Natural killer cell treated with Interleukin-12 subunit alpha and Interleukin-12 subunit beta and Interleukin-15 and Interleukin-18, amount 100 ng/mL, for 72 hours (primary cell): Measurements from ENCODE around the gene KRTAP9-1. TPM values are rescaled to one million over a fixed set of nuclear protein-coding genes. Genes with fewer than 3 reads are reported as not detected.
A peak's percentile ranks its signal among the peaks of the same experiment; 100 is the strongest.
"Not testable (repeated sequence)": the region's sequence is repeated elsewhere in the genome, so short reads cannot be mapped to it uniquely, and the experiment has no call there.

Experiments
- ATAC-seq, 2 donors: fragments of 150-1000 bp; cut with Tn5 transposase in 1 of 2; sonication (Bioruptor Pico), chemical (Tn5 transposase) in 1 of 2; 2 replicates each; pipeline ENCODE4 v1.10.0; 2021
- DNase-seq: peaks from one replicate; pipeline ENCODE4 v3.0.0; 2022; ENCODE audit warnings: low spot score
- H3K27ac Mint-ChIP-seq, 2 donors: 1 replicate in 1 of 2; 2 replicates in 1 of 2; pipeline ENCODE4 v1.8.0; 2022; ENCODE audit warnings: mixed read lengths in 2 of 2, mild to moderate bottlenecking in 1 of 2, moderate library complexity in 1 of 2
- H3K27me3 Mint-ChIP-seq, 2 donors: 1 replicate in 1 of 2; 2 replicates in 1 of 2; pipeline ENCODE4 v1.8.0; 2022; ENCODE audit warnings: mixed read lengths in 2 of 2
- H3K36me3 Mint-ChIP-seq: one replicate; pipeline ENCODE4 v1.8.0; 2022; ENCODE audit warnings: mixed read lengths
- H3K4me1 Mint-ChIP-seq, 2 donors: 1 replicate in 1 of 2; 2 replicates in 1 of 2; pipeline ENCODE4 v1.8.0; 2022; ENCODE audit warnings: low read depth in 2 of 2, mixed read lengths in 2 of 2, mild to moderate bottlenecking in 1 of 2
- H3K4me3 Mint-ChIP-seq: one replicate; pipeline ENCODE4 v1.8.0; 2022; ENCODE audit warnings: mixed read lengths
- H3K9me3 Mint-ChIP-seq: 2 replicates; pipeline ENCODE4 v1.8.0; 2022; ENCODE audit warnings: mixed read lengths
- total RNA-seq, 2 donors: library from RNA; stranded (reverse); gene quantifications; one replicate each; pipeline ENCODE4 v1.2.3, GENCODE V29; 2022

Gene KRTAP9-1, protein sequence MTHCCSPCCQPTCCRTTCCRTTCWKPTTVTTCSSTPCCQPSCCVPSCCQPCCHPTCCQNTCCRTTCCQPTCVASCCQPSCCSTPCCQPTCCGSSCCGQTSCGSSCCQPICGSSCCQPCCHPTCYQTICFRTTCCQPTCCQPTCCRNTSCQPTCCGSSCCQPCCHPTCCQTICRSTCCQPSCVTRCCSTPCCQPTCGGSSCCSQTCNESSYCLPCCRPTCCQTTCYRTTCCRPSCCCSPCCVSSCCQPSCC
- not detected for total RNA-seq

DNA sequence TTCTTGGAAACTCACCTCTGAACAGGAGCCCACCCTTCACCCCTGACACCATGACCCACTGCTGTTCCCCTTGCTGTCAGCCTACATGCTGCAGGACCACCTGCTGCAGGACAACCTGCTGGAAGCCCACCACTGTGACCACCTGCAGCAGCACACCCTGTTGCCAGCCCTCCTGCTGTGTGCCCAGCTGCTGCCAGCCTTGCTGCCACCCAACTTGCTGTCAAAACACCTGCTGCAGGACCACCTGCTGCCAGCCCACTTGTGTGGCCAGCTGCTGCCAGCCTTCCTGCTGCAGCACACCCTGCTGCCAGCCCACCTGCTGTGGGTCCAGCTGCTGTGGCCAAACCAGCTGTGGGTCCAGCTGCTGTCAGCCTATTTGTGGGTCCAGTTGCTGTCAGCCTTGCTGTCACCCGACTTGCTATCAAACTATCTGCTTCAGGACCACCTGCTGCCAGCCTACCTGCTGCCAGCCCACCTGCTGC is at the start of gene KRTAP9-1:
Gene KRTAP9-1, plus strand, starts transcription at position 51 of the 482 bp plus-strand sequence. Its CDS starts 0 bp downstream, at position 51.
- ATAC-seq = peak in 1 of 2 donors; percentile 24
- H3K9me3 Mint-ChIP-seq, H3K4me1 Mint-ChIP-seq, DNase-seq, H3K4me3 Mint-ChIP-seq, H3K27ac Mint-ChIP-seq, H3K36me3 Mint-ChIP-seq: not testable (repeated sequence)
- peaks cover 21 to 29% of the 10 kb centered on the region in 2 donors for H3K27me3 Mint-ChIP-seq

DNA sequence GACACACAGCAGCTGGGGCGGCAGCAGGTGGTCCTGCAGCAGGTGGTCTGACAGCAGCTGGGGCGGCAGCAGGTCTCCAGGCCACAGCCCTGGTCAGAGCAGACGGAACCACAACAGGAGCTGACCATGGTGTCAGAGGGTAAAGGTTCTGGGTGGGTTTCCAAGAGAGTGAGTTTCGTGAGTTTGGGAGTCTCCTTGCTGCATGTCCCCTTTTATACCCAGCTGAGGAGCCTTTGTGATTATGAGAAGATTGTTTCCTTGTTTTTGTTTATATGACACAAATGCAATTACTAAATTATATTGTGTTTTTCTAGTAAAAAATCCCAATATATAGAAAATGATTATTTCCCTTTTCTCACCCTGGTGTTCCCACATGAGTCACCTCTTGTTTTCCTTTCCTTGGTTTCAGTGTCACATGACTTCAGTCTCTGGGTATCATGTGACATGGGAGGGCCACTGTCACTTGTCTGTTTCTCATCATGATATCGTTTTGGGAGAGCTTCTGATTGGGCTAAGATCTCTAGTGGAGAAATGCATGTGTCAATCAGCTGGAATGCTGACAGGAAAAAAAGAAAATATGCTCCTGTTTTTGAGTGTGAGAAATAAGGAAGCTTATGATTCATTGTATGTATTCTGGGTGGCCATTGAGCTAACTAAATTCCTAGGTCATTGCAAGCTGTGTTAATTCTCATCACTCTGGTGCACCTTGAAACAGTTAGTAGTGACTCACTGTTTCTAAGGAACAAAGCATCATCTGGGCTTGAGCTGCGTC is 49.1 kb upstream of the KRTAP9-1 start, which contains the start of gene KRTAP4-6:
Gene KRTAP4-6, minus strand, starts transcription at position 185 of the 772 bp plus-strand sequence. Its CDS starts 57 bp downstream, at position 128.
- peaks cover 25 to 61% of the 10 kb centered on the region in 2 donors for H3K27me3 Mint-ChIP-seq
- no peak for ATAC-seq
- peaks cover 12% of the 10 kb centered on the region for H3K9me3 Mint-ChIP-seq
- no peak for DNase-seq
- H3K36me3 Mint-ChIP-seq = peaks cover 29% of the 10 kb centered on the region
- no peaks in the 10 kb centered on the region for H3K4me1 Mint-ChIP-seq
- H3K27ac Mint-ChIP-seq = no peak within 1 kb of the TSS
- H3K4me3 Mint-ChIP-seq = no peak within 1 kb of the TSS

DNA sequence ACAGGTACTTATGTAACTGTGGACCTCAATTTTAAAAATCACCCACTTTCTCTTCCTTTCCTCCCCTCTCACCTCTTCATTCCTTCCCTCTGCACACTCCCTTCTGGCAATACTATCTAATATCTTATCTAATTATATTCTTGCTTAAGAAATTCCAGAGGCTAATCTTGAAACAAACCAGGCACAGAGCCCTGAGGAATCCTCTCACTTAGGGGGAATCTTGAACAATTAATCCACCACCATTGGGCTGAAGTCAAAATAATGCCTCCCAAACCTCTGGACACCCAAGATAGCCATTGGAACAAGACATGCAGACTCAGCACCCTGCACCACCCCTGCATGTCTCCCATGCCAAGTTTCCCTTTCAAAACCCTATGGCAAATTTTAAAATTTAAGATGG is 48.3 kb upstream of the KRTAP9-1 start:
- DNase-seq (no peak), ATAC-seq (no peak)
- H3K36me3 Mint-ChIP-seq = peaks cover 29% of the 10 kb centered on the region
- H3K9me3 Mint-ChIP-seq = peaks cover 12% of the 10 kb centered on the region
- H3K4me3 Mint-ChIP-seq = no peak overlapping the region
- no peak overlapping the region for H3K27ac Mint-ChIP-seq
- no peaks in the 10 kb centered on the region for H3K4me1 Mint-ChIP-seq
- H3K27me3 Mint-ChIP-seq = peaks cover 25 to 67% of the 10 kb centered on the region in 2 donors

DNA sequence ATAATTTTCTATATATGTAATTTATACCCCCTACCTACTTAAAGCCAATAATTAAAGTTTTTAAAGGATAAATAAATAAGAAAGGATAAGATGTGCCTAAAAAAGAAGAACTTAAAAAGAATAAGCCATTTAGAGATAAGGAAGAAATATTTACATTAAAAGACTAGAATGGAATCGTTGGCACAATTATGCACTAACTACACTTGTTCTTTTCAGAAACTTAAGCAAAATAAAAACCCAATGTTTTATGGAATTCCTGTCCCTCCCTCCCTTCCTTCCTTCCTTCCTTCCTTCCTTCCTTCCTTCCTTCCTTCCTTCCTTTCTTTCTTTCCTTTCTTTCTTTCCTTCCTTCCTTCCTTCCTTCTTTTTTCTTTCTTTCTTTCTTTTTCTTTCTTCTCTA is 44.8 kb upstream of the KRTAP9-1 start:
- H3K27ac Mint-ChIP-seq = no peak overlapping the region
- H3K36me3 Mint-ChIP-seq = peaks cover 23% of the 10 kb centered on the region
- no peak for ATAC-seq
- no peak overlapping the region for H3K4me3 Mint-ChIP-seq
- peaks cover 24 to 58% of the 10 kb centered on the region in 2 donors for H3K27me3 Mint-ChIP-seq
- H3K4me1 Mint-ChIP-seq = no peaks in the 10 kb centered on the region
- peaks cover 8% of the 10 kb centered on the region for H3K9me3 Mint-ChIP-seq
- no peak for DNase-seq

DNA sequence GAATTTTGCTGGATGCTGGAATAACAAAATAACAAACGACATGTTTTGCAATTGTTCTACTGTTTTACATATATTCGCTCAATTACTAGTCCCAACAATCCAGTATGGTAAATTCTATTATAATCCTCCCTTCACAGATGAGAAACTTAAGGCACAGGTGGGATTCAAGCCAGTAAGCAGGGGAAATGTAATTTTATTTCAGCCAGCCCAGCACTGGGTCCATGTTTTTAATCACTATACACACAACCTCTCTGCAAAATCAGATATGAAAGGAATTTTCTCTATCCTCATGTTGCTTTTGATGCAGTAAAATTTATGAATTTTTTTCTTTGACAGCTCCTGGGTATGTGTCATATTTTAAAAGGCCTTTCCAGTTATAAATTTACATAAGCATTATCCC is 44.4 kb upstream of the KRTAP9-1 start:
- peaks cover 8% of the 10 kb centered on the region for H3K9me3 Mint-ChIP-seq
- H3K36me3 Mint-ChIP-seq = peaks cover 22% of the 10 kb centered on the region
- H3K27me3 Mint-ChIP-seq = peaks cover 24 to 56% of the 10 kb centered on the region in 2 donors
- H3K4me3 Mint-ChIP-seq = no peak overlapping the region
- ATAC-seq (no peak), DNase-seq (no peak)
- H3K4me1 Mint-ChIP-seq = no peaks in the 10 kb centered on the region
- no peak overlapping the region for H3K27ac Mint-ChIP-seq

DNA sequence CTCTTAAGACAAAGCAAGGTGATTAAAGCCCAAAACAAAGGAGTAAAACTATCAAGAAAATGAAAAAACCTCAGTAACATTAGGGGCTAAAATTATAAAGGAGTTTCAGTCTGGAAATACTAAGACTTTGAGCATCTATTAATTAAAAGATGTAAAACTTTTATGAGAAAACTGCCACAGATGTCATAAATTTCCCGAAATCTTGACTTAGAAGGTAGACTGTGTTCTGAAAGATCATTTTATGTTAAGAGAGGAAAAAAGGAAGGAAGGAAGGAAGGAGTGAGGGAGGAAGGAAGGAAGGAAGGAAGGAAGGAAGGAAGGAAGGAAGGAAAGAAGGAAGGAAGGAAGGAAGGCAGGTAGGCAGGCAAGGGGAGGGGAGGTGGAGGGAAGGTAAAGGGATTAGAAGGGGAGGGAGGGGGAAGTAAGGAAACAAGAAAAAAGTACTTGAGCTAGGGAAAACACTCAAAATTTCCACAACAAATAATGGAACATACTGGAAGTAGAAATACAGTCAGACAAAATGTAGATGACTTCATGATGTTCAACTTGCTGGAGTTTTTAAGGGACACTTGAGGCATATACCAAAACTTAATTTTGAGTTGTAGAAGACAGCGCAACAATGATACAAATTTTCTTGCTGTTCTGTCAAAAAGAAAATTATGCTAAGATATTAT is 42.0 kb upstream of the KRTAP9-1 start:
- Mint-ChIP-seq H3K9me3 (peaks cover 5% of the 10 kb centered on the region), H3K4me1 (no peaks in the 10 kb centered on the region), H3K4me3 (no peak overlapping the region), H3K27ac (no peak overlapping the region), H3K27me3 (peaks cover 22 to 43% of the 10 kb centered on the region in 2 donors), H3K36me3 (peaks cover 10% of the 10 kb centered on the region)
- no peak for DNase-seq
- ATAC-seq = no peak

DNA sequence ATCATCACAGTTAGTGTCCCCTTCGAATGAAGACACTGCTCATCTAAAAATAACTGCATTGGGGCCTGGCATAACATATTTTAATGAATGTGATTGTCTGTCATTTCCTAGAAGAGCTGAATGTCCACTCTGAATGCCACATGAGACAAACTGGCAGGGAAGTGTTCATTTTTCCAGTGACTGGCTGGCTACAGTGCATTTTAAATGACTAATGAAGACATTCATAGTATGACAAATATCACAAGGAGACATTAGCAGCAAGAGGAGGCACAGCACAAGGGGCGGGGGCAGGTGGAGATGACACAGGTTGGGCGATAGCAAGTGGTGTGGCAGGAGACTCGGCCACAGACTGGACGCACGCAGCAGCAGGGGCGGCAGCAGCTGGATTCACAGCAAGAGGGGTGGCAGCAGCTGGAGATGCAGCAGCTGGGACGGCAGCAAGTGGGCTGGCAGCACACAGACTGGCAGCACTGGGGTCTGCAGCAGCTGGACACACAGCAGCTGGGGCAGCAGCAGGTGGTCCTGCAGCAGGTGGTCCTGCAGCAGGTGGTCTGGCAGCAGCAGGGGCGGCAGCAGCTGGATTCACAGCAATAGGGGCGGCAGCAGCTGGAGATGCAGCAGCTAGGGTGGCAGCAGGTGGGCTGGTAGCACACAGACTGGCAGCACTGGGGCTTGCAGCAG is 40.6 kb upstream of the KRTAP9-1 start:
- H3K36me3 Mint-ChIP-seq, DNase-seq, H3K4me1 Mint-ChIP-seq, H3K9me3 Mint-ChIP-seq, ATAC-seq, H3K27ac Mint-ChIP-seq, H3K4me3 Mint-ChIP-seq: not testable (repeated sequence)
- peaks cover 27 to 47% of the 10 kb centered on the region in 2 donors for H3K27me3 Mint-ChIP-seq

DNA sequence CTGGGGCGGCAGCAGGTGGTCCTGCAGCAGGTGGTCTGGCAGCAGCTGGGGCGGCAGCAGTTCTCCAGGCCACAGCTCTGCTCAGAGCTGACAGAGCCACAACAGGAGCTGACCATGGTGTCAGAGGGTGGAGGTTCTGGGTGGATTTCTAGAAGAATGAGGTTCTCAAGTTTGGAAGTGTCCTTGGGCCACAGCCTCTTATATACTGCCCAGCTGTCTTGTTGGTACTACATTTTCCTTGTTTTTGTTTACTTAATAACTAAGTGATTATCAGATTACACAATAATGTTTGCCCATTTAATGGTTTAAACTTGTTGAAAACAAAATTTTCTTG is 40.1 kb upstream of the KRTAP9-1 start, which contains the start of gene KRTAP4-5:
Gene KRTAP4-5, minus strand, starts transcription at position 174 of the 334 bp plus-strand sequence. Its CDS starts 58 bp downstream, at position 116.
- Mint-ChIP-seq H3K36me3 (no peaks in the 10 kb centered on the region), H3K9me3 (no peaks in the 10 kb centered on the region), H3K27me3 (peaks cover 28 to 49% of the 10 kb centered on the region in 2 donors), H3K4me3 (no peak within 1 kb of the TSS), H3K4me1 (no peaks in the 10 kb centered on the region), H3K27ac (no peak within 1 kb of the TSS)
- ATAC-seq = no peak
- DNase-seq = no peak

DNA sequence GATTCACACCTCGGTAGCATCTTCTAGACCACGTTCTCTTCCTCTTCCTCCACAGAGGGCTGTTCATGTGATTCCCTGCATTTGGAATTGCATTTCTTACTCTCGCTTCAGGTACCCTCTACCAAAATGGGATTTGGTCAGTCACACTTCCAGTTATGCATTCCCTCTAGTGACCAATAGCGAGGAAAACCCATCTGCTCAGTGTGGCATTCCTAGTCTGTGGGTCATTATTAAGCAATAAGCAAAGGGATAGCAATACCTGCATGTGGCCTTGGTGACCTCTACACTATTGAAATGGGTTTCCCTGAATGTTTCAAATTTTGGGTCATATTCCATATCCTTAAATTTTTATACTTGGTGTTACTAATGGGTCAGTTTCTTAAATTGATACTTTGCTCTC is 39.7 kb upstream of the KRTAP9-1 start:
- Mint-ChIP-seq H3K27ac (no peak overlapping the region), H3K36me3 (no peaks in the 10 kb centered on the region), H3K4me3 (no peak overlapping the region), H3K9me3 (no peaks in the 10 kb centered on the region), H3K27me3 (peaks cover 28 to 50% of the 10 kb centered on the region in 2 donors), H3K4me1 (no peaks in the 10 kb centered on the region)
- no peak for ATAC-seq
- DNase-seq = no peak

DNA sequence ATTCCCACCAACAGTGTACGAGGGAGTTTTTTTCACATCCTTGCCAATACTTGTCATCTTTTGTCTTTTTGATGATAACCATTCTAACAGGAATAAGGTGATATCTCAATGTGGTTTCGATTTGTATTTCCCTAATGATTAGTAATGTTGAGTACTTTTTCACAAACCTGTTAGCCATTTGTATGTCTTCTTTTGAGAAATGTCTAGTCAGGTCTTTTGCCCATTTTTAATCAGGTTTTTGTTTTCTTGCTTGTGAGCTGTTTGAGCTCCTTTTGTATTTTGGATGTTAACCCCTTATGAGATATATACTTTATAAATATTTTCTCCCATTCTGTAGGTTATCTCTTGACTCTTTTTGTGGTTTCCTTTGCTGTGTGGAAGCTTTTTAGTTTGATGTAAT is 38.2 kb upstream of the KRTAP9-1 start:
- Mint-ChIP-seq H3K36me3 (no peaks in the 10 kb centered on the region), H3K27ac (no peak overlapping the region), H3K27me3 (peaks cover 32 to 54% of the 10 kb centered on the region in 2 donors), H3K4me1 (no peaks in the 10 kb centered on the region), H3K4me3 (no peak overlapping the region), H3K9me3 (no peaks in the 10 kb centered on the region)
- no peak for ATAC-seq
- no peak for DNase-seq

DNA sequence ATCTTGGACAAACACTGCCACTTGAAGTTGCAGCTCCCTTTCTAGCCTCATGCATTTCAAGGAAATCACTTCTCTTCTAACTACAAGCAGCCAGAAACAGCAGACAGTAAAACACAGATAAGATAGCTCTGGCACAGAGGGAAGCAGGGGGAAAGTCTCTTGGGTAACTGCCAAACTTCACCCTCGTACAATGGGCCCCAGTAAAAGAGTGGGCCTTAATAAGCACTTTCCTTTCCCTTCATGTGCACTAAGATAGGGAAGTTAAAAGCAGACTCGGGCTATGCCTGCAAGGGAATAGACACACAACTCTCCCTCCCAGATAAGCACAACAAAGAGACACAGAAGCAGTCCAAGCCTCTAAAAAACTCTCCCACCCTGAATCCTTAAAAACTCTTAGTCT is 35.8 kb upstream of the KRTAP9-1 start:
- Mint-ChIP-seq H3K36me3 (no peaks in the 10 kb centered on the region), H3K27me3 (peaks cover 34 to 62% of the 10 kb centered on the region in 2 donors), H3K27ac (no peak overlapping the region), H3K4me1 (no peaks in the 10 kb centered on the region), H3K9me3 (no peaks in the 10 kb centered on the region), H3K4me3 (no peak overlapping the region)
- ATAC-seq (no peak), DNase-seq (no peak)

DNA sequence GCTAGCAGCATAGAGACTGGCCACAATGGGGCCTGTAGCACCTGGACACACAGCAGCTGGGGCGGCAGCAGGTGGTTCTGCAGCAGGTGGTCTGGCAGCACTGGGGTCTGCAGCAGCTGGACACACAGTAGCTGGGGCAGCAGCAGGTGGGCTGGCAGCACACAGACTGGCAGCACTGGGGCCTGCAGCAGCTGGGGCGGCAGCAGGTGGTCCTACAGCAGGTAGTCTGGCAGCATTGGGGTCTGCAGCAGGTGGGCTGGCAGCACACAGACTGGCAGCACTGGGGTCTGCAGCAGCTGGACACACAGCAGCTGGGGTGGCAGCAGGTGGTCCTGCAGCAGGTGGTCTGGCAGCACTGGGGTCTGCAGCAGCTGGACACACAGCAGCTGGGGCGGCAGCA is 29.5 kb upstream of the KRTAP9-1 start:
- not testable (repeated sequence) for H3K27ac Mint-ChIP-seq, H3K9me3 Mint-ChIP-seq, H3K4me3 Mint-ChIP-seq, DNase-seq, H3K36me3 Mint-ChIP-seq, H3K4me1 Mint-ChIP-seq, ATAC-seq
- peaks cover 29 to 46% of the 10 kb centered on the region in 2 donors for H3K27me3 Mint-ChIP-seq

DNA sequence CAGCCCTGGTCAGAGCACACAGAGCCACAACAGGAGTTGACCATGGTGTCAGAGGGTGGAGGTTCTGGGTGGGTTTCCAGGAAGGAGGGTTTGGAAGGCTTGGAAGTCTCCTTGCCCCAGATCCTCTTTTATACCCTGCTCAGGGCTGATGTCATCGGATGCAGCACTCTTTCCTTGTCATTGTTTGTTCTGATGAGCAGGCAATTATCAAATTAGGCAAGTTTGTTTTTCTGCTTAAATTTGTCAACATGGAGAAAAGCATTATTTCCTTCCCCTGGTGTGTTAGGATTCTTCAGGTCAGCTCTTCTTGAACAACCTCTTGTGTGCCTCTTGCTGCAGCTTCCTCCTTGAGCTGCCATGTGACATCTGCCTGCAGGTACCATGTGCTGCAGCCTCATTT is 29.0 kb upstream of the KRTAP9-1 start, which contains the start of gene KRTAP4-4:
Gene KRTAP4-4, minus strand, starts transcription at position 101 of the 400 bp plus-strand sequence. Its CDS starts 57 bp downstream, at position 44.
- no peaks in the 10 kb centered on the region for H3K9me3 Mint-ChIP-seq
- H3K27me3 Mint-ChIP-seq = peaks cover 27 to 41% of the 10 kb centered on the region in 2 donors
- DNase-seq (no peak), ATAC-seq (no peak)
- no peak within 1 kb of the TSS for H3K4me3 Mint-ChIP-seq
- no peaks in the 10 kb centered on the region for H3K4me1 Mint-ChIP-seq
- no peak within 1 kb of the TSS for H3K27ac Mint-ChIP-seq
- no peaks in the 10 kb centered on the region for H3K36me3 Mint-ChIP-seq
